HG03469 (cell line): ENCODE data around the gene TECPR2.
"Not testable (repeated sequence)": the region's sequence is repeated elsewhere in the genome, so short reads cannot be mapped to it uniquely, and the experiment has no call there.

ENCODE experiments used
- ATAC-seq: cut with Tn5 transposase; IDR thresholded peaks from one replicate; pipeline ENCODE4 v1.9.1; 2021; ENCODE audit warnings: mild to moderate bottlenecking, moderate library complexity, moderate number of reproducible peaks; ENCODE audit not compliant: unreplicated experiment

TECPR2 gene

DNA sequence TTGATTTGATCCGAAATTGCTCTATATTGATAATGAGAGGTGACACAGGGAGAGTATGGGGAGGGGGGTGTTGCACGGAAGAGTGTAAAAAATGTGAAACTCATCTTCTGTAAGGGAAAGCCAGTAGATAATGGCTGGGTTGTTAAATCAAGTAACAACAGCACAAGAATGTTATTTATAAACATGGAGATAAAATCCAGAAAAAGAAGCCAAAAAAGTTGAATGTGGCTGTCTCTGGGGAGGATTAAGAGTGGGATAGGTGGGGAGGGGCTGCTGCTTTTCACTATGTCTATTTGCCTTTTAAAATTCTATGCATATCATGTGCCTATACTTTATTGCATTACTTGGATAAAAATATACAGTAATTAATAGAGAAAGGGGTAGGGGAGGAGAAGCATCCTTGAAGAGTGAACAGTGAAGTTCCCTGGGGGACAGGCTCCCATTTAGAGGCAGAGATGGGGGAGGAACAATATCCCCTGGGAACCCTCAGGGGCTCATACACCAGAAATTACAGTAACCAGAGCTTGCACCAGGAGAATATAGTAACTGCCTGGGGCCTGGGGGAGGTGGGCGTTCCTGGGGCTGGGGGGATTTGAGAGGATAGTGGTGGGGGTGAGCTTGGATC is 186.0 kb downstream of the TECPR2 start:
- no peak for ATAC-seq

DNA sequence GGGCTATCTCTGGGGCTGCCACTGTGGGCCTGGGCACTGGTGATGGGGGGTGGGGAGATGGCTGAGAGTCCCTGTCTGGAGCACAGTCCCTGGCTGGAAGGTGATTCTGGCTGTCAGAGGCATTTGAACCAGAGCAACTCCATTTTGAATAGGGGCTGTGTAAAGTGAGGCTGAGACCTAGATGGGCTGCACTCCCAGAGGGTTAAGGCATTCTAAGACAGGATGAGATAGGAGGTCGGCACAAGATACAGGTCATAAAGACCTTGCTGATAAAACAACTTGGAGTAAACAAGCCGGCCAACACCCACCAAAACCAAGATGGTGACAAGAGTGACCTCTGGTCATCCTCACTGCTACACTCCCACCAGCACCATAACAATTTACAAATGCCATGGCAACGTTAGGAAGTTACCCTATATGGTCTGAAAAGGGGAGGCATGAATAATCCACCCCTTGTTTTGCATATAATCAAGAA is 188.2 kb downstream of the TECPR2 start:
- not testable (repeated sequence) for ATAC-seq
